ENCODE data around the gene NDUFS2. TPM values are rescaled to one million over a fixed set of nuclear protein-coding genes. Genes with fewer than 3 reads are reported as not detected.

The NDUFS2 gene
- total and polyA plus RNA-seq, 3 donors from 2014 or later: 82.9 to 129 (median 117) TPM

- Histone ChIP-seq H3K27me3 (no peaks in the 10 kb centered on the region), H3K27ac (peak overlapping the region in 1 of 2 donors; percentile 24), H3K4me3 (no peak overlapping the region), H3K9me3 (no peaks in the 10 kb centered on the region), H3K4me1 (peaks cover 19% of the 10 kb centered on the region), H3K36me3 (ENCODE audit: low read depth, missing control alignments) (no peaks in the 10 kb centered on the region)
- DNase-seq: no peak
- intact Hi-C loops (cut with DNase I; ENCODE audit: low total_unique reads): no loop called here
- TF ChIP-seq CTCF (IDR thresholded peaks at IDR 0.05) (no peak), POLR2A (IDR thresholded peaks at IDR 0.05) (no peak)
- 81 to 86% methylated on average over 9 to 10 of the region's 10 CpGs for WGBS, 2 donors
These were observed 26.3 kb upstream of the NDUFS2 start for GRCh38 chr1:161175771-161176453.

GRCh38 chr1:161176468-161177111 is 25.6 kb upstream of the NDUFS2 start:
- 10 to 11% methylated on average over 17 of the region's 17 CpGs for WGBS, 2 donors
- Histone ChIP-seq H3K27ac (peak overlapping the region; percentile 91 to 95), H3K27me3 (no peaks in the 10 kb centered on the region), H3K4me3 (peak overlapping the region; percentile 80 to 86), H3K4me1 (peaks cover 19% of the 10 kb centered on the region), H3K9me3 (no peaks in the 10 kb centered on the region), H3K36me3 (ENCODE audit: low read depth, missing control alignments) (no peaks in the 10 kb centered on the region)
- intact Hi-C loops (cut with DNase I; ENCODE audit: low total_unique reads): no loop called here
- no peak for TF ChIP-seq POLR2A (IDR thresholded peaks at IDR 0.05)
- no peak for TF ChIP-seq CTCF (IDR thresholded peaks at IDR 0.05)
- DNase-seq: no peak

GRCh38 chr1:161177112-161177935 is 24.8 kb upstream of the NDUFS2 start, which contains the start of gene B4GALT3:
Gene B4GALT3 (minus strand): TSS chr1:161177507. CDS start chr1:161176060, 1,447 bp downstream.
- Histone ChIP-seq H3K4me3 (peak within 1 kb of the TSS; percentile 80 to 86), H3K27me3 (no peaks in the 10 kb centered on the region), H3K4me1 (peaks cover 19% of the 10 kb centered on the region), H3K9me3 (no peaks in the 10 kb centered on the region), H3K27ac (peak within 1 kb of the TSS; percentile 91 to 95), H3K36me3 (ENCODE audit: low read depth, missing control alignments) (no peaks in the 10 kb centered on the region)
- DNase-seq: peak; percentile 93
- intact Hi-C loops (cut with DNase I; ENCODE audit: low total_unique reads): no loop called here
- TF ChIP-seq POLR2A (IDR thresholded peaks at IDR 0.05): peak; percentile 29
- no peak for TF ChIP-seq CTCF (IDR thresholded peaks at IDR 0.05)
- 1 to 3% methylated on average over 38 to 50 of the region's 50 CpGs for WGBS, 2 donors

GRCh38 chr1:161177936-161178244 is 24.3 kb upstream of the NDUFS2 start:
- intact Hi-C loops (cut with DNase I; ENCODE audit: low total_unique reads): no loop called here
- Histone ChIP-seq H3K27ac (peak overlapping the region; percentile 91 to 95), H3K4me1 (peaks cover 15% of the 10 kb centered on the region), H3K4me3 (peak overlapping the region; percentile 80 to 86), H3K27me3 (no peaks in the 10 kb centered on the region), H3K9me3 (no peaks in the 10 kb centered on the region), H3K36me3 (ENCODE audit: low read depth, missing control alignments) (no peaks in the 10 kb centered on the region)
- TF ChIP-seq POLR2A (IDR thresholded peaks at IDR 0.05) (no peak), CTCF (IDR thresholded peaks at IDR 0.05) (no peak)
- 25 to 35% methylated on average over 9 of the region's 9 CpGs for whole genome bisulfite sequencing, 2 donors
- DNase-seq: no peak

All from testis (tissue), 3 donors.